Left lung (tissue), 10 donors: ENCODE data around the gene AP2A2. TPM values are rescaled to one million over a fixed set of nuclear protein-coding genes. Genes with fewer than 3 reads are reported as not detected.

ENCODE experiments used
- ATAC-seq: fragments of 200-7000 bp; cut with Tn5 transposase; one replicate; pipeline ENCODE4 v1.9.1; 2020; ENCODE audit warnings: moderate library complexity
- DNase-seq, 4 donors: peaks; one replicate each; pipeline ENCODE4 v3.0.0-alpha.2; 2013 to 2020
- H3K27ac ChIP-seq, 2 donors: fragments of 200-600 bp; sonication (generic) in 1 of 2; one replicate each; pipeline versions ENCODE4 v1.5.0 to v1.8.0; 2020 to 2021
- H3K27me3 ChIP-seq, 2 donors: fragments of 200-600 bp; sonication (generic) in 1 of 2; one replicate each; pipeline versions ENCODE4 v1.5.0 to v1.8.0; 2020 to 2021
- H3K36me3 ChIP-seq, 2 donors: fragments of 200-600 bp; sonication (generic) in 1 of 2; one replicate each; pipeline versions ENCODE4 v1.5.0 to v1.8.0; 2020 to 2021
- H3K4me1 ChIP-seq, 2 donors: fragments of 200-600 bp; one replicate each; pipeline ENCODE4 v1.8.0; 2021
- H3K4me3 ChIP-seq, 2 donors: fragments of 200-600 bp; sonication (generic) in 1 of 2; one replicate each; pipeline versions ENCODE4 v1.5.0 to v1.8.0; 2020 to 2021; ENCODE audit warnings: mild to moderate bottlenecking in 1 of 2
- H3K9me3 ChIP-seq, 2 donors: fragments of 200-600 bp; sonication (generic) in 1 of 2; one replicate each; pipeline versions ENCODE4 v1.5.0 to v1.8.0; 2020 to 2021
- intact Hi-C, 2 donors: fragments of 100-400 bp; cut with DNase I; formaldehyde crosslinking; loops; one replicate each; pipeline versions ENCODE4 v1.11.2 to v1.14.2; 2022
- polyA plus RNA-seq, 6 donors: library from polyadenylated mRNA; unstranded; fragments of 120-200 nt; gene quantifications; one replicate each; pipeline ENCODE4 v1.2.1, GENCODE V29; 2013; ENCODE audit not compliant: insufficient read length in 6 of 6
- total RNA-seq, 2 donors: library from RNA; stranded (reverse); fragmentation: NEBNext Ultra II Directional; extraction: Animal tissue kit (Norgen Biotek cat#: 25700); gene quantifications; one replicate each; pipeline ENCODE4 v1.2.1, GENCODE V29; 2021
- TF ChIP-seq, protein P1 (sequence below), 2 donors: fragments of 200-600 bp; sonication (generic) in 1 of 2; IDR thresholded peaks; one replicate each; pipeline versions ENCODE4 v1.5.0 to v1.8.0; 2021; ENCODE audit warnings: antibody characterized with exemption in 2 of 2
- donor health status: DM: no; HTN: yes; CAD: no.
- donor health status: DM: no; HTN: no; CAD: no.

Gene AP2A2
- total and polyA plus RNA-seq, 8 donors = 77.0 to 98.4 (median 83.0) TPM

DNA sequence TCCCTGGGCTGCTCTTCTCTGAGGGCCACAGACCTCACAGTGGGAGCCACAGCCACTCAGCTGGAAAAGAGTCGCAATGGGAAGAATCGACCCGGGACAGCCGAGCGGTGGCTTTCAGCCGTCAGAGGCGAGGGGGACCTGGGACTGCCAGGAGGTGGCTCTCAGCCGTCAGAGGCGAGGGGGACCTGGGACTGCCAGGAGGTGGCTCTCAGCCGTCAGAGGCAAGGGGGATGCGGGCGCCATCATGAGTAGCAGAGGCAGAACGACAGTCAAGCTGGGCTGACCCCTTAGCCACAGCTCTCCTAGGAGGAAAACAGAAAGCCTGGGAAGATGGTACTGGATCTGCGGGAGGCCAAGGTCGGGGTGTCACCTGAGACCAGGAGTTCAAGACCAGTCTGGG is 134.1 kb downstream of the AP2A2 start:
- Histone ChIP-seq H3K4me3 (no peak overlapping the region), H3K9me3 (peaks cover 0 to 2% of the 10 kb centered on the region in 2 donors), H3K36me3 (no peaks in the 10 kb centered on the region), H3K27me3 (peaks cover 0 to 14% of the 10 kb centered on the region in 2 donors), H3K4me1 (no peaks in the 10 kb centered on the region), H3K27ac (no peak overlapping the region)
- intact Hi-C loops = no loop called here
- no peak for DNase-seq
- no peak for ATAC-seq
- TF ChIP-seq, protein P1, sequence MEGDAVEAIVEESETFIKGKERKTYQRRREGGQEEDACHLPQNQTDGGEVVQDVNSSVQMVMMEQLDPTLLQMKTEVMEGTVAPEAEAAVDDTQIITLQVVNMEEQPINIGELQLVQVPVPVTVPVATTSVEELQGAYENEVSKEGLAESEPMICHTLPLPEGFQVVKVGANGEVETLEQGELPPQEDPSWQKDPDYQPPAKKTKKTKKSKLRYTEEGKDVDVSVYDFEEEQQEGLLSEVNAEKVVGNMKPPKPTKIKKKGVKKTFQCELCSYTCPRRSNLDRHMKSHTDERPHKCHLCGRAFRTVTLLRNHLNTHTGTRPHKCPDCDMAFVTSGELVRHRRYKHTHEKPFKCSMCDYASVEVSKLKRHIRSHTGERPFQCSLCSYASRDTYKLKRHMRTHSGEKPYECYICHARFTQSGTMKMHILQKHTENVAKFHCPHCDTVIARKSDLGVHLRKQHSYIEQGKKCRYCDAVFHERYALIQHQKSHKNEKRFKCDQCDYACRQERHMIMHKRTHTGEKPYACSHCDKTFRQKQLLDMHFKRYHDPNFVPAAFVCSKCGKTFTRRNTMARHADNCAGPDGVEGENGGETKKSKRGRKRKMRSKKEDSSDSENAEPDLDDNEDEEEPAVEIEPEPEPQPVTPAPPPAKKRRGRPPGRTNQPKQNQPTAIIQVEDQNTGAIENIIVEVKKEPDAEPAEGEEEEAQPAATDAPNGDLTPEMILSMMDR (IDR thresholded peaks at IDR 0.05) = no peak

DNA sequence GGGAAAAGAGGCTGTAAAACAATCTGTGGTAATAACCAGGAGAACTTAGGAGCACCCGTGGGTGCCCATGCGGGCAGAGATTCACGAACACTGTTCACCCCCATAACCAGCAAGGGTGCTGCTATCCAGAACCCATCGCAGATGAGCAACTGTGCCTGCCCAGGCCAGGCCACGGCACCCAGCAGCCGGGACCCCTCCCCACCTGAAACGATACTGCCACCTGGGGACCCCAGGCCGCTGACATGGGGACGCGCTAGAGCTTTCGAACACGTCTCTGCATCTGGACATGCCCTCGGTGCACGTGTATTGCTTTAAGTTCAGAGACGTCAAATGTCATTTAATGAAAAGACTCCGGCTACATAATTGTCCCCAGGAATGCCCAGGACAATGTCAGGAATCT is 134.7 kb downstream of the AP2A2 start:
- ATAC-seq (no peak), DNase-seq (peak in 1 of 4 donors; percentile 25)
- Histone ChIP-seq H3K27ac (no peak overlapping the region), H3K36me3 (no peaks in the 10 kb centered on the region), H3K9me3 (peaks cover 0 to 2% of the 10 kb centered on the region in 2 donors), H3K4me3 (no peak overlapping the region), H3K4me1 (no peaks in the 10 kb centered on the region), H3K27me3 (peaks cover 0 to 13% of the 10 kb centered on the region in 2 donors)
- TF ChIP-seq, protein P1 (IDR thresholded peaks at IDR 0.05) = no peak
- intact Hi-C loops = no loop called here

DNA sequence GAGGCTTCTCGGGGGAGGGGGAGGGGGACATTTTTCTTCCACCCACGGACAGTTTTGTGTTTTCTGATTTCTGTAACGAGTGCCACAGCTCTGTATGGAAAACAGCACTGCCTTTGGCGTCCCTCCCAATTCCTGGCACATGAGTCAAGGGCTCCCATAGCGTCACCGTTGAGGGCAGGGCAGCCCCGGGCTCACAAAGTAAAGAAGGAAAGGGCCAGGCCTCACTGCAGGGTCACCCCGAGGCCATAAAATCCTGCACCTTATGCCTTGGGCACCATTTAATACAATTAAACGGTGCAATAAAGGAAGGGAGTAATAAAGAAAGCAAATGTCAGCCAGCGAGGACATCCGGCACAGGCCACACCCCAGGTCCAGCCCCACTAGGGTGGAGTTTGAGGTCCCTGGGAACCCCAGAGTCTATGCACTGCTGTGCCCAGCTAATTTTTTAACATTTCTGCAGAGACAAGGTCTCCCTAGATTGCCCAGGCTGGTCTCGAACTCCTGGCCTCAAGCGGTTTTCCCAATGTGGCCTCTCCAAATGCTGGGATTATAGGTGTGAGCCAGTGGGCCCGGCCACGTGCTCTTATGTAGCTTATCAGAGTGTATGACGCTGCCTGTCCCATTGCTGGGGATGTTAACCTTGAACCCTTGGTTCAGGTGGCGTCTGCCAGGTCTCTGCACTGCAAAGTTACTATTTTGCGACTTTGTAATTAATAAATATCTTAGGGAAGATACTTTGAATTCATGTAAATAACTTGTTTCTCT is 135.4 kb downstream of the AP2A2 start:
- H3K4me1 ChIP-seq = no peaks in the 10 kb centered on the region
- peaks cover 0 to 9% of the 10 kb centered on the region in 2 donors for H3K27me3 ChIP-seq
- intact Hi-C loops = no loop called here
- no peak overlapping the region for H3K4me3 ChIP-seq
- TF ChIP-seq, protein P1 (IDR thresholded peaks at IDR 0.05) = no peak
- DNase-seq (peak in 1 of 4 donors; percentile 33), ATAC-seq (peak; percentile 64)
- H3K9me3 ChIP-seq = peaks cover 0 to 2% of the 10 kb centered on the region in 2 donors
- no peaks in the 10 kb centered on the region for H3K36me3 ChIP-seq
- H3K27ac ChIP-seq = no peak overlapping the region

Other genes with a start within 250 kb of the AP2A2 start
- gene DEAF1, start 230.6 kb upstream of the AP2A2 start, total RNA-seq = 10 to 100 TPM; 28.3 to 28.6 TPM
- gene DEAF1, start 230.6 kb upstream of the AP2A2 start, polyA plus RNA-seq = 10 to 100 TPM; 35.6 to 52.9 (median 41.0) TPM
- 10 to 100 TPM; 23.6 to 25.2 TPM for gene TMEM80, start 230.1 kb upstream of the AP2A2 start, total RNA-seq
- 10 to 100 TPM; 26.9 to 34.5 (median 31.9) TPM for gene TMEM80, start 230.1 kb upstream of the AP2A2 start, polyA plus RNA-seq
- gene EPS8L2, start 219.6 kb upstream of the AP2A2 start, total RNA-seq = 100 to 1,000 TPM; 114 to 190 TPM
- gene EPS8L2, start 219.6 kb upstream of the AP2A2 start, polyA plus RNA-seq = 10 to 100 TPM; 52.5 to 92.2 (median 76.8) TPM
- gene TALDO1, start 178.4 kb upstream of the AP2A2 start, total RNA-seq = 100 to 1,000 TPM; 206 to 322 TPM
- gene TALDO1, start 178.4 kb upstream of the AP2A2 start, polyA plus RNA-seq = 100 to 1,000 TPM; 100 to 124 (median 115) TPM
- gene GATD1, start 148.4 kb upstream of the AP2A2 start, total RNA-seq = 10 to 100 TPM; 57.9 to 63.7 TPM
- 10 to 100 TPM; 51.7 to 87.1 (median 67.1) TPM for gene GATD1, start 148.4 kb upstream of the AP2A2 start, polyA plus RNA-seq
- under 1 TPM in 1 of 2 donors, not detected in 1; 0.47 TPM for gene CEND1, start 135.8 kb upstream of the AP2A2 start, total RNA-seq
- gene CEND1, start 135.8 kb upstream of the AP2A2 start, polyA plus RNA-seq = under 1 TPM; 0.11 to 0.42 (median 0.33) TPM
- gene SLC25A22, start 127.6 kb upstream of the AP2A2 start, total RNA-seq = 10 to 100 TPM; 28.9 to 29.4 TPM
- 10 to 100 TPM; 12.5 to 23.9 (median 15.1) TPM for gene SLC25A22, start 127.6 kb upstream of the AP2A2 start, polyA plus RNA-seq
- gene PIDD1, start 120.6 kb upstream of the AP2A2 start, total RNA-seq = 10 to 100 TPM; 13.8 to 18.6 TPM
- gene PIDD1, start 120.6 kb upstream of the AP2A2 start, polyA plus RNA-seq = 10 to 100 TPM in 5 of 6 donors, 1 to 10 TPM in 1; 9.7 to 13.7 (median 12.1) TPM
- 1,000 to 10,000 TPM; 1,620 to 1,802 TPM for gene RPLP2, start 115.9 kb upstream of the AP2A2 start, total RNA-seq
- 1,000 to 10,000 TPM; 1,154 to 1,526 (median 1,296) TPM for gene RPLP2, start 115.9 kb upstream of the AP2A2 start, polyA plus RNA-seq
- gene PNPLA2, start 107.0 kb upstream of the AP2A2 start, total RNA-seq = 100 to 1,000 TPM in 1 of 2 donors, 10 to 100 TPM in 1; 96.3 to 128 TPM
- gene PNPLA2, start 107.0 kb upstream of the AP2A2 start, polyA plus RNA-seq = 10 to 100 TPM; 29.9 to 49.0 (median 39.8) TPM
- gene CRACR2B, start 98.0 kb upstream of the AP2A2 start, total RNA-seq = 10 to 100 TPM; 22.6 to 32.1 TPM
- 10 to 100 TPM; 14.2 to 26.0 (median 19.9) TPM for gene CRACR2B, start 98.0 kb upstream of the AP2A2 start, polyA plus RNA-seq
- 100 to 1,000 TPM; 501 to 815 TPM for gene CD151, start 92.9 kb upstream of the AP2A2 start, total RNA-seq
- 100 to 1,000 TPM; 122 to 182 (median 145) TPM for gene CD151, start 92.9 kb upstream of the AP2A2 start, polyA plus RNA-seq
- 100 to 1,000 TPM; 140 to 227 TPM for gene POLR2L, start 83.3 kb upstream of the AP2A2 start, total RNA-seq
- 100 to 1,000 TPM in 3 of 6 donors, 10 to 100 TPM in 3; 65.2 to 121 (median 97.7) TPM for gene POLR2L, start 83.3 kb upstream of the AP2A2 start, polyA plus RNA-seq
- gene TSPAN4, start 83.0 kb upstream of the AP2A2 start, total RNA-seq = 100 to 1,000 TPM; 129 to 132 TPM
- 10 to 100 TPM; 46.9 to 75.3 (median 73.2) TPM for gene TSPAN4, start 83.0 kb upstream of the AP2A2 start, polyA plus RNA-seq
- gene CHID1, start 15.1 kb upstream of the AP2A2 start, total RNA-seq = 10 to 100 TPM; 92.7 to 94.2 TPM
- gene CHID1, start 15.1 kb upstream of the AP2A2 start, polyA plus RNA-seq = 10 to 100 TPM; 81.4 to 95.7 (median 93.7) TPM
- not detected for gene MUC6, start 110.8 kb downstream of the AP2A2 start, total RNA-seq
- gene MUC6, start 110.8 kb downstream of the AP2A2 start, polyA plus RNA-seq = 1 to 10 TPM in 1 of 6 donors, under 1 TPM in 5; 0.34 to 1.0 (median 0.56) TPM
- not detected for gene MUC2, start 149.0 kb downstream of the AP2A2 start, total RNA-seq
- under 1 TPM in 5 of 6 donors, not detected in 1; 0.02 to 0.03 (median 0.03) TPM for gene MUC2, start 149.0 kb downstream of the AP2A2 start, polyA plus RNA-seq
- under 1 TPM in 1 of 2 donors, not detected in 1; 0.37 TPM for gene MUC5AC, start 232.1 kb downstream of the AP2A2 start, total RNA-seq
- gene MUC5AC, start 232.1 kb downstream of the AP2A2 start, polyA plus RNA-seq = under 1 TPM; 0.04 to 0.75 (median 0.23) TPM